ENCODE results near the gene PDE5A. TPM values are rescaled to one million over a fixed set of nuclear protein-coding genes. Genes with fewer than 3 reads are reported as not detected.

Gene PDE5A
- total RNA-seq, 1 donor from 2014 or later: 2.1 TPM

DNA sequence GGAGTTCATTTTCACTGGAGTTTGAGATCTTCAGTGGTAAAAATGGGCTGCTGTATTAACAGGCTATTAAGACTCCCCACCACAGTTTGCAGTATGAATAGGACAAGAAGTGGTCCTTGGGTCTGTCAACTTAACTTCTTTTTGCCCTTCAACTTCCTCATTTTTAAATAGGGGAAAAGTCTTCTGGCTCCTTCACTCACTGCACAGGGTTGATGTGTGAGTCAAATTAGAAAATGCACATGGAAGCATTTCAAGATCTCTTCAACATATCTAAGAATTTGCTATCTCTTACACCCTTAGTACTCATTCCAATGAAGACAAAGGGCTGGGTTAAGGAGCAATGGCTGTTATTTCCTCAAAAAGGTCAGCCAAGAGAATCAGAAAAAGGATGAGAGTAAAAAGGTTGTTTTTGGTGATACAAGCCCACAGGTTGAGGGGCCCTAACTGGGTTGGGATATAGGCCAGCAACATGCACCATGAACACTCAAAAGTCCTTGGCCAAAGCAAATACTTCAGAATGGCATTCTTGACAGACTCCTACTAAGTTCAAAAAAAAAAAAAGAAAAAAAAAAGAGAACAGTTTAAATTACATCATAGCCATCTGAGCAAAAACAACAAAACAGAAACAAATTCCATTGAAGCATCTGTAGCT, 13.4 kb downstream of the PDE5A start:
- DNase-seq (ENCODE audit: low read depth): no peak
- no peak overlapping the region for H3K4me3 ChIP-seq (ENCODE audit: low read depth, low read length)
- TF ChIP-seq, protein P1, sequence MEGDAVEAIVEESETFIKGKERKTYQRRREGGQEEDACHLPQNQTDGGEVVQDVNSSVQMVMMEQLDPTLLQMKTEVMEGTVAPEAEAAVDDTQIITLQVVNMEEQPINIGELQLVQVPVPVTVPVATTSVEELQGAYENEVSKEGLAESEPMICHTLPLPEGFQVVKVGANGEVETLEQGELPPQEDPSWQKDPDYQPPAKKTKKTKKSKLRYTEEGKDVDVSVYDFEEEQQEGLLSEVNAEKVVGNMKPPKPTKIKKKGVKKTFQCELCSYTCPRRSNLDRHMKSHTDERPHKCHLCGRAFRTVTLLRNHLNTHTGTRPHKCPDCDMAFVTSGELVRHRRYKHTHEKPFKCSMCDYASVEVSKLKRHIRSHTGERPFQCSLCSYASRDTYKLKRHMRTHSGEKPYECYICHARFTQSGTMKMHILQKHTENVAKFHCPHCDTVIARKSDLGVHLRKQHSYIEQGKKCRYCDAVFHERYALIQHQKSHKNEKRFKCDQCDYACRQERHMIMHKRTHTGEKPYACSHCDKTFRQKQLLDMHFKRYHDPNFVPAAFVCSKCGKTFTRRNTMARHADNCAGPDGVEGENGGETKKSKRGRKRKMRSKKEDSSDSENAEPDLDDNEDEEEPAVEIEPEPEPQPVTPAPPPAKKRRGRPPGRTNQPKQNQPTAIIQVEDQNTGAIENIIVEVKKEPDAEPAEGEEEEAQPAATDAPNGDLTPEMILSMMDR (conservative IDR thresholded peaks at IDR 0.05; ENCODE audit: low read depth, low read length): no peak

- TF ChIP-seq, protein P1 (conservative IDR thresholded peaks at IDR 0.05; ENCODE audit: low read depth, low read length): no peak
- H3K4me3 ChIP-seq (ENCODE audit: low read depth, low read length): no peak overlapping the region
- no peak for DNase-seq (ENCODE audit: low read depth)
These were observed 24.3 kb downstream of the PDE5A start for GRCh38 chr4:119604266-119604665.

GRCh38 chr4:119602366-119602765, 26.2 kb downstream of the PDE5A start:
- no peak overlapping the region for H3K4me3 ChIP-seq (ENCODE audit: low read depth, low read length)
- TF ChIP-seq, protein P1 (conservative IDR thresholded peaks at IDR 0.05; ENCODE audit: low read depth, low read length): no peak
- DNase-seq (ENCODE audit: low read depth): no peak

DNA sequence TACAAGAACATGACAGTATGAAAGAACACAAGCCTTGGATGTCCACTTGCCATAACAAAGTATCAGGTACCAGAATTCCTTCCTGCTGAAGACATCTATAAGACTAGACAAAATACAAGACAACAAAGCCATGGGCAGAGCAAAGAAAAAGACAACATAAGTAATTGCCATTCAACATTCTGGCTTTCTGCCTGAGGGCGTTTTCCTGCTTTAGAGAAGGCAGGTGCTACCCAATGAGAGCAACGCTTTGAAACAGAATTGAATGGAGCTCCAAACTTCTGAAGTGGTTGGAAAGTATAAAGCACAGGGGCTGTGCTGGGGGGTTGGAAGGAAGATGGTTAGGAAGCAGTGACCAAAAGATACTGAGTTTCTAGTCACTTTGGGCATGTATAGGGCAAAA, 30.1 kb downstream of the PDE5A start:
- DNase-seq (ENCODE audit: low read depth): no peak
- no peak overlapping the region for H3K4me3 ChIP-seq (ENCODE audit: low read depth, low read length)
- TF ChIP-seq, protein P1 (conservative IDR thresholded peaks at IDR 0.05; ENCODE audit: low read depth, low read length): no peak

DNA sequence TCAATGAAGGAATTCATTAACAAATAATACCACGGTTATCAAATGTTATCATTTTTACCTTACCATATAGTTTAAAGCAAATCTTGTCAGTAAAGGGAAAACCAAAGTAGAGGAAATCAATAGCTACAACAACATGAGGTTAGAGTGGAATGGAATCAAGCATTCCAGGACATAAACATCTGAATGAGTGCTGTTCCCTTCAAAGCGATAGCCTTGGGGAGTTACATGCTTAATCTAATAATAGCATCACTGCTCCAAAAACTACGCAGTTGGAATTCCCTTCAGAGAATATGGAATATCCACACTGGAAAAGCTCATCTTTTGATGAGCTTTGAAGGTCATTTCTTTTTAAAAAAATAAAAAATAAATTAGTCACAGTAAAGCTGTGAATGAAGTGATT, 31.2 kb downstream of the PDE5A start:
- no peak overlapping the region for H3K4me3 ChIP-seq (ENCODE audit: low read depth, low read length)
- TF ChIP-seq, protein P1 (conservative IDR thresholded peaks at IDR 0.05; ENCODE audit: low read depth, low read length): no peak
- no peak for DNase-seq (ENCODE audit: low read depth)

DNA sequence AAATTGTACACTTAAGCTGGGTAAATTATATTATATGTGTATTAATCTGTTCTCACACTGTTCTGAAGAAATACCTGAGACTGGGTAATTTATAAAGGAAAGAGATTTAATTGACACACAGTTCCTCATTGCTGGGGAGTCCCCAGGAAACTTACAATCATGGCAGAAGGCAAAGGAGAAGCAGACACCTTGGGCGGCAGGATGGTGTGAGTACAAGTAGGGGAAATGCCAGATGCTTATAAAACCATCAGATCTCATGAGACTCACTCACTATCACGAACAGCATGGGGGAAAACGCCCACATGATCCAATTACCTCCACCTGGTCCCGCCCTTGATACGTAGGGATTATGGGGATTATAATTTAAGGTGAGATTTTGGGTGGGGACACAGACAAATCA, 34.9 kb downstream of the PDE5A start:
- DNase-seq (ENCODE audit: low read depth): no peak
- TF ChIP-seq, protein P1 (conservative IDR thresholded peaks at IDR 0.05; ENCODE audit: low read depth, low read length): no peak
- no peak overlapping the region for H3K4me3 ChIP-seq (ENCODE audit: low read depth, low read length)

GRCh38 chr4:119592830-119593229, 35.8 kb downstream of the PDE5A start:
- DNase-seq (ENCODE audit: low read depth): no peak
- no peak overlapping the region for H3K4me3 ChIP-seq (ENCODE audit: low read depth, low read length)
- TF ChIP-seq, protein P1 (conservative IDR thresholded peaks at IDR 0.05; ENCODE audit: low read depth, low read length): no peak
